Mesodermal cell (in vitro differentiated cells): ENCODE data around the gene RUVBL2.
"Not testable (repeated sequence)": the region's sequence is repeated elsewhere in the genome, so short reads cannot be mapped to it uniquely, and the experiment has no call there.

Source experiments
- H3K27ac ChIP-seq: 2 replicates; pipeline ENCODE4 v1.7.0; 2013; ENCODE audit warnings: mild to moderate bottlenecking, low read depth, low read length, moderate library complexity; ENCODE audit not compliant: severe bottlenecking
- H3K36me3 ChIP-seq: 2 replicates; pipeline ENCODE4 v1.7.1; 2013; ENCODE audit warnings: mild to moderate bottlenecking, low read length, moderate library complexity; ENCODE audit not compliant: control insufficient read depth, insufficient read depth
- H3K4me1 ChIP-seq: one replicate; pipeline ENCODE4 v1.7.1; 2013; ENCODE audit warnings: mild to moderate bottlenecking, low read length; ENCODE audit not compliant: insufficient read depth, control insufficient read depth, poor library complexity, severe bottlenecking
- H3K4me3 ChIP-seq: 2 replicates; pipeline ENCODE4 v1.7.0; 2013; ENCODE audit warnings: low read length, control low read depth, mild to moderate bottlenecking; ENCODE audit not compliant: insufficient read depth, poor library complexity, severe bottlenecking; ENCODE audit errors: extremely low read depth
- H3K9me3 ChIP-seq: 2 replicates; pipeline ENCODE4 v1.7.1; 2013; ENCODE audit warnings: mild to moderate bottlenecking, low read length, moderate library complexity; ENCODE audit not compliant: control insufficient read depth
- WGBS, 2 experiments: methylation state at CpG; one replicate each; pipeline ENCODE4 v1.1.5; 2013; ENCODE audit warnings: missing lambda C conversion rate in 2 of 2; ENCODE audit not compliant: insufficient coverage in 2 of 2; 5-methylcytosine and 5-hydroxymethylcytosine counted together

The RUVBL2 gene

GRCh38 chr19:49036815-49037214, 43.1 kb downstream of the RUVBL2 start, which contains the start of gene CGB1:
TSS of gene CGB1 (minus strand) at chr19:49036895. CDS start at chr19:49036711, 184 bp downstream.
- not testable (repeated sequence) for H3K4me1 ChIP-seq, H3K27ac ChIP-seq, H3K4me3 ChIP-seq, H3K9me3 ChIP-seq, H3K36me3 ChIP-seq
- 50 to 51% methylated on average over 13 to 14 of the region's 18 CpGs for WGBS, 2 experiments

GRCh38 chr19:49038111-49038510, 44.4 kb downstream of the RUVBL2 start:
- H3K27ac ChIP-seq, H3K9me3 ChIP-seq, H3K4me1 ChIP-seq, H3K36me3 ChIP-seq, H3K4me3 ChIP-seq: not testable (repeated sequence)
- 86% methylated on average over 1 of the region's 8 CpGs; no CpG with 5 or more reads in 1 of the 2 experiments for WGBS, 2 experiments

DNA sequence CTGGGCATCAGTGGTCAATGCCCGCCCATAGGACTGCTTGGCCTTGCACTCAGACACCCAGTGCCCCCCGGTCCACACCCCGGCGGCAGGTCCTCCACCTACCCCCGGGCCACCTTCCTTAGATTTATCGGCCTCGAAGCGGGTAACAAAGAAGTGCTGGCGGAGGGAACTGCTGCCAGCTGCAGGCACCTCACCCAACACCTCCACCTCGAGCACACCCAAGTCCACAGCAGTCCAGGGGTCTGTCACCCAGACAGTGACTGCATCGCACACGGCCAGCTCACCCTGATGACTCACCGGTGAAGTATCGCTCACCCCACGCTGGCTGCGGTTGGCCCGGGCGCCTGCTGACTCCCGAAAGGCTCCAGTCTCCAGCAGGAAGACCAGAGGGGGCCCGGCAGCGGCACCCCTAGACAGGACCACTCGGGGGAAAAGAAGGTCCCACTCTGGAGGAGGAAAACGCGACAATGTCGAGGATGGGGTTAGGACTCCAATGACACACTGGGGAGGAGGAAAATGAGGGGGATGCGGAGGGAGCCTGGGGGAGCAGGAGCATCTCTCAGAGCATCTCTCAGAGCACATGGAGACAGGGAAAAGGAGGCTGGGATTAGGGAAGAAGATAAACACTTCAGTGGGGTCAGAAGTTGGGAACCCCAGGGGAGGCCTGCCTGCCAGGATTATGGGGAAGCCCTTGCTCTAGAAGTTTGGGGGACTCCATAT, 45.0 kb downstream of the RUVBL2 start:
- 81 to 83% methylated on average over 19 to 24 of the region's 26 CpGs for WGBS, 2 experiments
- not testable (repeated sequence) for H3K9me3 ChIP-seq, H3K4me1 ChIP-seq, H3K36me3 ChIP-seq, H3K4me3 ChIP-seq, H3K27ac ChIP-seq

DNA sequence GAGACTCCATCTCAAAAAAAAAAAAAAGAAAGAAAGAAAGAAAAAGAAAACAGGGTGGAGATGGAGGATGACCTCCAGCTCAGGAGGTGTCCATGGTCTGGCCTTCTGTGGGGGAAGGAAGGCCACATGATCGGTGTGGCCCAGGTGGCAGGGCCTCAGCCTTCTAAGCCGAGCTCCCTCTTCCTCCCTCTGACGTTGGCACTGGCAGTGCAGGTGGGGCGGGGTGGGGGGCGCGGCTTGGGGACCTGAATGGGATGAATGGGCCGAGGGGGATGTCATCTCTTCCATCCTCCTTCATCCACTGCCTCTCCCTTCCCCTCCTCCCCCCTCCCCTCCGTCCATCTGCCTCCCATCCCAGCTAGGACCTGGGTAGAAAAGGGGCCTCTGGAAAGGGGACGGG, 46.0 kb downstream of the RUVBL2 start:
- H3K4me1 ChIP-seq, H3K27ac ChIP-seq, H3K9me3 ChIP-seq, H3K4me3 ChIP-seq, H3K36me3 ChIP-seq: not testable (repeated sequence)
- 100% methylated on average over 1 of the region's 9 CpGs; no CpG with 5 or more reads in 1 of the 2 experiments for WGBS, 2 experiments

- 69 to 70% methylated on average over 10 to 15 of the region's 17 CpGs for WGBS, 2 experiments
- H3K4me1 ChIP-seq = peaks cover 9% of the 10 kb centered on the region
- H3K27ac ChIP-seq = no peak overlapping the region
- no peaks in the 10 kb centered on the region for H3K36me3 ChIP-seq
- H3K9me3 ChIP-seq = no peaks in the 10 kb centered on the region
- H3K4me3 ChIP-seq = no peak overlapping the region
These were observed 48.5 kb downstream of the RUVBL2 start for GRCh38 chr19:49042177-49042576.

DNA sequence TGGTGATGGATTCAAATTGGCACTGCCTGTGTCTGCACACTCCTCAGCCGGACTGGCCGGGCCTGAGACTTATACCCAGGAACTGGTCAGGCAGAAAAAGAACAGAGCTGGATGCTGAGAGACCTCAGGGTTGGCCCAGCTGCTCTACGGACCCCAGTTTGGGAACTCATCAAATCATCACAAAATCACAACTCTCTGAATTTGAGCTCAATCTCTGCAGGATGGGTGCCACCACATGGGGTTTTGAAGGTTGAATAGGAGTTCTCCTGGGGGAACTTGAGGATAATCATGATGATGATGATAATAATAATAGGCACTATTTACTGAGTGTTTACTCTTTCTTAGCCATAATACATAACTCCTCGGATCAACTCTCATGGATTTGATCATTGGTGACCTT, 49.0 kb downstream of the RUVBL2 start:
- H3K36me3 ChIP-seq, H3K4me3 ChIP-seq, H3K4me1 ChIP-seq, H3K27ac ChIP-seq, H3K9me3 ChIP-seq: not testable (repeated sequence)
- no CpG with 5 or more reads among the region's 4 CpGs for WGBS, 2 experiments

DNA sequence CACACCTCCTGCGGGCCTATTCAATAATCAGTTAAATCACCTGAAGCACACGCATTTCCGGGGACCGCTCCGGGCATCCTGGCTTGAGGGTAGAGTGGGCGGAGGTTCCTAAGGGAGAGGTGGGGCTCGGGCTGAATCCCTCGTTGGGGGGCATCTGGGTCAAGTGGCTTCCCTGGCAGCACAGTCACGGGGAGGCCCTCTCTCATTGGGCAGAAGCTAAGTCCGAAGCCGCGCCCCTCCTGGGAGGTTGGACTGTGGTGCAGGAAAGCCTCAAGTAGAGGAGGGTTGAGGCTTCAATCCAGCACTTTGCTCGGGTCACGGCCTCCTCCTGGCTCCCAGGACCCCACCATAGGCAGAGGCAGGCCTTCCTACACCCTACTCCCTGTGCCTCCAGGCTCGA, 49.9 kb downstream of the RUVBL2 start, which contains the start of gene CGB5:
CGB5 (plus strand) TSS at position 301 of the 400 bp plus-strand sequence. CDS start 362 bp downstream, outside the sequence.
- H3K36me3 ChIP-seq, H3K9me3 ChIP-seq, H3K4me3 ChIP-seq, H3K27ac ChIP-seq, H3K4me1 ChIP-seq: not testable (repeated sequence)
- WGBS, 2 experiments = 77 to 78% methylated on average over 6 to 10 of the region's 15 CpGs

- 87 to 93% methylated on average over 3 to 6 of the region's 12 CpGs for WGBS, 2 experiments
These were observed 55.3 kb downstream of the RUVBL2 start, which contains the start of gene CGB8 for GRCh38 chr19:49049011-49049410. TSS of gene CGB8 (minus strand) at chr19:49049111. CDS start at chr19:49048739, 372 bp downstream.

DNA sequence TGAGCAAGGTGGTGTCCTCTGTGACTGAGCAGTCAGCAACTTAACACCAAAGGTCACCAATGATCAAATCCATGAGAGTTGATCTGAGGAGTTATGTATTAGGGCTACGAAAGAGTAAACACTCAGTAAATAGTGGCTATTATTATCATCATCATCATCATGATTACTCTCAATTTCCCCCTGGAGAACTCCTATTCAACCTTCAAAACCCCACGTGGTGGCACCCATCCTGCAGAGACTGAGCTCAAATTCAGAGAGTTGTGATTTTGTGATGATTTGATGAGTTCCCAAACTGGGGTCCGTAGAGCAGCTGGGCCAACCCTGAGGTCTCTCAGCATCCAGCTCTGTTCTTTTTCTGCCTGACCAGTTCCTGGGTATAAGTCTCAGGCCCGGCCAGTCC, 56.1 kb downstream of the RUVBL2 start:
- not testable (repeated sequence) for H3K9me3 ChIP-seq, H3K4me1 ChIP-seq, H3K36me3 ChIP-seq, H3K27ac ChIP-seq, H3K4me3 ChIP-seq
- no CpG with 5 or more reads among the region's 4 CpGs for WGBS, 2 experiments

More at GRCh38 chr19:49049011-49049410, 55.3 kb downstream of the RUVBL2 start, which contains the start of gene CGB8:
- H3K27ac ChIP-seq, H3K9me3 ChIP-seq, H3K4me1 ChIP-seq, H3K4me3 ChIP-seq, H3K36me3 ChIP-seq: not testable (repeated sequence)

DNA sequence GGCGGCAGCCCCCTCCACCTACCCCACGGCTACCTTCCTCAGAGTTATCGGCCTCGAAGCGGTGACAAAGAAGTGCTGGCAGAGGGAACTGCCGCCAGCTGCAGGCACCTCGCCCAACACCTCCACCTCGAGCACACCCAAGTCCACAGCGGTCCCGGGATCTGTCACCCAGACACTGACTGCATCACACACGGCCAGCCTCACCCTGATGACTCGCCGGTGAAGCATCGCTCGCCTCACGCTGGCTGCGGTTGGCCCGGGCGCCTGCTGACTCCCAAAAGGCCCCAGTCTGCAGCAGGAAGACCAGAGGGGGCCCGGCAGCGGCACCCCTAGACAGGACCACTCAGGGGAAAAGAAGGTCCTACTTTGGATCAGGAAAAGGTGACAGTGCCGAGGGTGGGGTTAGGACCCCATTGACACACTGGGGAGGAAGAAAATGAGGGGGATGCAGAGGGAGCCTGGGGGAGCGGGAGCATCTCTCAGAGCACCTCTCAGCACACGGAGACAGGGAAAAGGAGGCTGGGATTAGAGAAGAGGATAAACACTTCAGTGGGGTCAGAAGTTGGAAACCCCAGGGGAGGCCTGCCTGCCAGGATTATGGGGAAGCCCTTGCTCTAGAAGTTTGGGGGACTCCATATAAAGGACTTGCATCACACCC, 56.8 kb downstream of the RUVBL2 start:
- not testable (repeated sequence) for H3K4me1 ChIP-seq, H3K4me3 ChIP-seq, H3K9me3 ChIP-seq, H3K36me3 ChIP-seq, H3K27ac ChIP-seq
- WGBS, 2 experiments = 76 to 77% methylated on average over 18 to 21 of the region's 24 CpGs
